ENCODE data around the gene RGS18.

- no peak for TF ChIP-seq CTCF (IDR thresholded peaks at IDR 0.05)
- TF ChIP-seq EZH2 (IDR thresholded peaks at IDR 0.05; ENCODE audit: borderline replicate concordance, insufficient read depth, low read depth, low read length, poor library complexity, severe bottlenecking) = no peak
Observed at GRCh38 chr1:192122668-192123067, 35.6 kb upstream of the RGS18 start.

Measured in B cell (primary cell).